ENCODE measurements around the gene STOML2.
A peak's percentile ranks its signal among the peaks of the same experiment; 100 is the strongest.

STOML2 gene

GRCh38 chr9:35070823-35071813, 31.8 kb downstream of the STOML2 start:
- H3K27ac ChIP-seq = peak overlapping the region; percentile 100
- TF ChIP-seq CTCF (conservative IDR thresholded peaks at IDR 0.05) = no peak

GRCh38 chr9:35069020-35069419, 33.9 kb downstream of the STOML2 start:
- TF ChIP-seq CTCF (conservative IDR thresholded peaks at IDR 0.05) = no peak
- H3K27ac ChIP-seq = peak overlapping the region; percentile 100; the same call in 1 of the 2 replicates

- no peak for TF ChIP-seq CTCF (conservative IDR thresholded peaks at IDR 0.05)
- H3K27ac ChIP-seq = no peak overlapping the region
Observed at GRCh38 chr9:35067056-35067455, 35.9 kb downstream of the STOML2 start.

- no peak for TF ChIP-seq CTCF (conservative IDR thresholded peaks at IDR 0.05)
Observed at GRCh38 chr9:35060548-35061207, 42.3 kb downstream of the STOML2 start.

GRCh38 chr9:35059438-35059837, 43.5 kb downstream of the STOML2 start:
- no peak for TF ChIP-seq CTCF (conservative IDR thresholded peaks at IDR 0.05)

More at GRCh38 chr9:35060548-35061207, 42.3 kb downstream of the STOML2 start:
- no peak overlapping the region for H3K27ac ChIP-seq

GRCh38 chr9:35057271-35057620, 45.7 kb downstream of the STOML2 start:
- TF ChIP-seq CTCF (conservative IDR thresholded peaks at IDR 0.05) = no peak
- no peak overlapping the region for H3K27ac ChIP-seq

More at GRCh38 chr9:35059438-35059837, 43.5 kb downstream of the STOML2 start:
- H3K27ac ChIP-seq = no peak overlapping the region

- H3K27ac ChIP-seq = no peak overlapping the region
- no peak for TF ChIP-seq CTCF (conservative IDR thresholded peaks at IDR 0.05)
Observed at GRCh38 chr9:35056571-35057270, 46.2 kb downstream of the STOML2 start.
